ENCODE data around the gene GABRA4.

GABRA4 gene

GRCh38 chr4:46993075-46994006, at the start of gene GABRA4:
Gene GABRA4 (minus strand): TSS chr4:46993581. CDS start chr4:46993424, 157 bp downstream.
- no peak for DNase-seq

GRCh38 chr4:47040828-47041227, 47.4 kb upstream of the GABRA4 start:
- DNase-seq, result no peak

GRCh38 chr4:47038263-47038662, 44.9 kb upstream of the GABRA4 start:
- DNase-seq, result no peak

GRCh38 chr4:47032405-47033106, 39.2 kb upstream of the GABRA4 start:
- peak; percentile 2 for DNase-seq

GRCh38 chr4:47031751-47032404, 38.5 kb upstream of the GABRA4 start:
- no peak for DNase-seq

GRCh38 chr4:47031011-47031678, 37.8 kb upstream of the GABRA4 start, which contains the start of gene GABRB1:
Gene GABRB1 (plus strand): TSS chr4:47031567.
- DNase-seq, result no peak

GRCh38 chr4:47017494-47017893, 24.1 kb upstream of the GABRA4 start:
- no peak for DNase-seq

- DNase-seq, result no peak
Measured at GRCh38 chr4:47017081-47017480, 23.7 kb upstream of the GABRA4 start.

GRCh38 chr4:47013373-47013772, 20.0 kb upstream of the GABRA4 start:
- no peak for DNase-seq

- DNase-seq, result no peak
Measured at GRCh38 chr4:47012676-47013075, 19.3 kb upstream of the GABRA4 start.

GRCh38 chr4:47010912-47011446, 17.6 kb upstream of the GABRA4 start:
- DNase-seq, result no peak

- no peak for DNase-seq
Measured at GRCh38 chr4:47010347-47010911, 17.0 kb upstream of the GABRA4 start.

GRCh38 chr4:47002580-47002979, 9.2 kb upstream of the GABRA4 start:
- DNase-seq, result no peak

- no peak for DNase-seq
Measured at GRCh38 chr4:47000406-47000805, 7.0 kb upstream of the GABRA4 start.

- DNase-seq, result no peak
Measured at GRCh38 chr4:46999566-46999965, 6.2 kb upstream of the GABRA4 start.

GRCh38 chr4:46994007-46994405, 625 bp upstream of the GABRA4 start:
- no peak for DNase-seq

- no peak for DNase-seq
Measured at GRCh38 chr4:46992338-46992737, 1.0 kb downstream of the GABRA4 start.

GRCh38 chr4:46986922-46987638, 6.3 kb downstream of the GABRA4 start:
- DNase-seq, result no peak

- no peak for DNase-seq
Measured at GRCh38 chr4:46984781-46985180, 8.6 kb downstream of the GABRA4 start.

GRCh38 chr4:46980851-46981250, 12.5 kb downstream of the GABRA4 start:
- DNase-seq, result no peak

- no peak for DNase-seq
Measured at GRCh38 chr4:46979726-46980125, 13.7 kb downstream of the GABRA4 start.

- no peak for DNase-seq
Measured at GRCh38 chr4:46979283-46979682, 14.1 kb downstream of the GABRA4 start.
